SJSA1 (cell line): Measurements from ENCODE around the gene TP73. TPM values are rescaled to one million over a fixed set of nuclear protein-coding genes. Genes with fewer than 3 reads are reported as not detected.

ENCODE experiments used
- DNase-seq, 2 experiments: peaks; one replicate each; pipeline ENCODE4 v3.0.0-alpha.2; 2015 to 2020; ENCODE audit warnings: low spot score in 2 of 2, low read depth in 1 of 2
- H3K27ac ChIP-seq: fragments of 250-450 bp; sonication (Bioruptor Pico); 2 replicates; pipeline ENCODE4 v1.5.1; 2020; ENCODE audit warnings: mild to moderate bottlenecking, moderate library complexity
- H3K27me3 ChIP-seq: fragments of 250-450 bp; sonication (Bioruptor Pico); replicated peaks from 2 replicates; pipeline ENCODE4 v1.5.1; 2020; ENCODE audit warnings: mild to moderate bottlenecking, moderate library complexity
- H3K36me3 ChIP-seq: fragments of 250-450 bp; sonication (Bioruptor Pico); 2 replicates; pipeline ENCODE4 v1.5.1; 2020; ENCODE audit warnings: mild to moderate bottlenecking
- H3K4me1 ChIP-seq: fragments of 250-450 bp; sonication (Bioruptor Pico); replicated peaks from 2 replicates; pipeline ENCODE4 v1.6.1; 2021; ENCODE audit warnings: mild to moderate bottlenecking
- H3K4me3 ChIP-seq: fragments of 250-450 bp; sonication (Bioruptor Pico); 2 replicates; pipeline ENCODE4 v1.5.1; 2020; ENCODE audit warnings: mild to moderate bottlenecking
- H3K9me3 ChIP-seq: fragments of 250-450 bp; sonication (Bioruptor Pico); replicated peaks from 2 replicates; pipeline ENCODE4 v1.5.1; 2020; ENCODE audit warnings: mild to moderate bottlenecking
- total RNA-seq: library from RNA; depleted of rRNA; stranded (reverse); fragments of >200 nt; shearing (Covaris generic); gene quantifications from 2 replicates; pipeline ENCODE4 v1.2.3, GENCODE V29; 2014

The TP73 gene
- total RNA-seq, 1 experiment from 2014 or later: 3.4 TPM

DNA sequence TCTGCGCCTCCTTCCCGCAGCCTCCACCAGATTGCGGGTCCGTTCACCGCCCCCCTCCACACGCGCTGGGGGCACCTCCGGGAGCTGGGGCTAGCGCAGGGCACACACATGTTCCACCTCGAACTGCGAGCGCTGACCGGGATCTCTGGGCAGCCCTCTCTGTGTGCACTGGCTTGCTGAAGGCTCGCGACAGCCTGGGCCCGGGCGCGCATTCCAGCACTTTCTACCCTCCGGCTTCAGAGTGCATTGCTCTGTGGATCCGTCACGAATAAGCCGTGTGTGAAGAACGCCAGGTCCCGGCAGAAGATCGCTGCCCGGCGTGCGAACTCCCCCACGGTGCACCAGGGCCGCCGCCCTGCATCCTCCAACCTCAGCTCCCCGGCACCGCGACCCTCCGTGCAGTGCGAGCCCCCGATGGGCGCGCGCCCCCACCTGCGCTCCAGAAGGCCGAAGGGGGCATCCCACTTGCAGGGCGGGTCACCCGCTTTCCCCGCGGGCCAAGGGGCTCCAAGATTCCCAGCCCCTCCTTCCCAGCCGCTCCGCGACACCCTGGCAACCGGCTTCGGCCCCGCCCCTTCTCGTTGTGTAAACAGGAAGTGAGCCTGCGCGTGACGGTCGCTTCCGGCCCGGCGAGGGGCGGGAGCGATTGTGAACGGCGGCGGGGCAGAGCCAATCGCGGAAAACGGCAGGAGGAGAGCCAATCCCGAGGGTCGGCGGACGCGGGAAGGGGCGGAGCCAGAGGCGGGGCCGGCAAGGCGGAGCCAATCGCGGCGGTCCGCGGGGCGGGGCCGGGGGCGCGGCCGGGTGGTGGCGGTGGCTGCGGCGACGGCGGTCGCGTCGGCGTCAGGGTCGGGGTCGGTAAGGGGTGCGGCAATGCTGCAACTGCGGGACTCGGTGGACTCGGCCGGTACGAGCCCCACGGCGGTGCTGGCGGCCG lies 27.8 kb upstream of the TP73 start, which contains the start of gene TPRG1L:
TSS of gene TPRG1L (plus strand) at position 816 of the 937 bp plus-strand sequence. CDS start at position 874, 58 bp downstream.
- Histone ChIP-seq H3K9me3 (no peaks in the 10 kb centered on the region), H3K27ac (no peak within 1 kb of the TSS)
- DNase-seq: peak; percentile 94 to 98

DNA sequence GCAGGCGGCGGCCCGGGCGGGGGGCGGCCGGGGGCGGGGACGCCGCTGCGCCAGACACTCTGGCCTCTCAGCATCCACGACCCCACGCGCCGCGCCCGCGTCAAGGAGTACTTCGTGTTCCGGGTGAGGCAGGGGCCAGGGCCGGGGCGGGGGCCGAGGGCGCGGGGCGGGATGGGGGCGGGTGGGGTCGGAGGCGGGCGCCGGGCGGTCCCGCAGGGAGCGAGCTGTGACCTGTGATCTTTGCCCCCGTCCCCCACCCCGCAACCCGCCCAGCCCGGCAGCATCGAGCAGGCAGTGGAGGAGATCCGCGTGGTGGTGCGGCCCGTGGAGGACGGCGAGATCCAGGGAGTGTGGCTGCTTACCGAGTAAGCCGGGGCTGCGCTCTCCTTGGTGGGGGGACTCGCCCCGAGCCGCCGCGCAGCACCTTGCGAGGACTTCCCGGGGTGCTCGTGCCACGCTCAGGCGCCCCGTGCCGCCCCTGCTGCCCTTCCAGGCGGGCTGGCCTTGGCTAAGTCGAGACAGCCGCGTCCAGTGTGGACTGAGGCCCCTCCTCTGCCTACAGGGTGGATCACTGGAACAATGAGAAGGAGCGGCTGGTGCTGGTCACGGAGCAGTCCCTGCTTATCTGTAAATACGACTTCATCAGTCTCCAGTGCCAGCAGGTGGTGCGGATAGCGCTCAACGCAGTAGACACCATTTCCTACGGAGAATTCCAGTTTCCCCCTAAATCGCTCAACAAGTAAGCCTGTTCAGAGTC lies 27.0 kb upstream of the TP73 start:
- peaks cover 46% of the 10 kb centered on the region for H3K36me3 ChIP-seq
- no peaks in the 10 kb centered on the region for H3K9me3 ChIP-seq
- no peaks in the 10 kb centered on the region for H3K27me3 ChIP-seq
- peak in 1 of 2 experiments; percentile 31 for DNase-seq
- peak overlapping the region; percentile 85 for H3K4me3 ChIP-seq
- no peak overlapping the region for H3K27ac ChIP-seq
- peaks cover 14% of the 10 kb centered on the region for H3K4me1 ChIP-seq

More for the DNA sequence above, 27.8 kb upstream of the TP73 start, which contains the start of gene TPRG1L:
- H3K27me3 ChIP-seq: no peaks in the 10 kb centered on the region
- H3K4me1 ChIP-seq: peaks cover 14% of the 10 kb centered on the region
- H3K36me3 ChIP-seq: peaks cover 37% of the 10 kb centered on the region
- peak within 1 kb of the TSS; percentile 85 for H3K4me3 ChIP-seq

DNA sequence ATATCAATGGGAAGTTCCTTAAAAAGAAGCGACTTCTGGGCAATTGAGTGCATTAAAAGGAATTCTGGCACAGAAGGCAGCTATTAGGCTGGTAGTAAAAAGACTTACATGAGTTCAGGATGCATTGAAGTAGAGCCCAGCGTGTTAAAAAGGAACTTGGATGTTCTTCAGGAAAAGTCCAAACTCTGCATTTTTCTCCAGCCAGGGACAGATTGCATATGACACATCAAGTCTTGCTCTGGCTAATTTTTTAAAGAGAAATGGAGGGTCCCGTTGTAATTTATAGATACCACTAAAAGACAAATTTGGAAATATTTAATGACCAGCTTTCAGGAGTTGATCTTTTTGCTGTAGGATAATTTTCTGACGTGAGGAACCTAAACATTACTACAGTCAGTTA lies 26.3 kb upstream of the TP73 start:
- no peak overlapping the region for H3K27ac ChIP-seq
- H3K4me3 ChIP-seq: peak overlapping the region; percentile 85
- peaks cover 49% of the 10 kb centered on the region for H3K36me3 ChIP-seq
- H3K4me1 ChIP-seq: peaks cover 14% of the 10 kb centered on the region
- DNase-seq: no peak
- H3K9me3 ChIP-seq: no peaks in the 10 kb centered on the region
- H3K27me3 ChIP-seq: no peaks in the 10 kb centered on the region

DNA sequence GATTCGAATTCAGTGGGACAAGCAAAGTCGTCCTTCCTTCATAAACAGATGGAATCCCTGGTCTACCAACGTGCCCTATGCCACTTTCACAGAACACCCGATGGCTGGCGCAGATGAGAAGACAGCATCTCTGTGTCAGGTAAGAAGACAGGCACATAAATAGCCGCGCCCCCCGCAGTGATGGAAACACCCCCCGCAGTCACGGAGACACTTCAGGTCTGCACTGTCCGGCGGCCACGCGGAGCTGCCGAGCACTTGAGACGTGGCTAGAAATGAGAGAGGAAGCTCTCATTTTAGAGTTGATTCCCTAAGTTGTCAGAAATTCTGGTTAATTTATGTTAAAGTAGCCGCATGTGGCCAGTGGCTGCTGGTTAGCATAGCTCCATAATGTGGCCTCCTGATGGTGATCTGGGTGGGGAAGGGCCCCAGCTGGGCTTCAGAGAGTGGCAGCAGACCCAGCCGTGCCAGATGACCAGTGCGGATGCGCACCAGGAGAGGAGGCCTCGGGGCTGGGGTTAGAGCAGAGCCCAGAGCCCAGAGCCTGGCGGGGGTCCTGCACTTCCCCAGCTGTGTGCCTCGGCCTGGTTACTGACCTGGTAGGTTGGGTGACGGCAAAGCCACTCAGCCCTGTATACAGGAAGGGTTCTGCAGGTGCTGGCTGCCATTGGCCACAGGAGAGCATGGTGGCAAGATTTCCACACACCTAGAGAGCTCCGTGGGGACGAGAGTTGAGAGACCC lies 24.6 kb upstream of the TP73 start:
- Histone ChIP-seq H3K27me3 (no peaks in the 10 kb centered on the region), H3K9me3 (no peaks in the 10 kb centered on the region), H3K4me1 (peaks cover 14% of the 10 kb centered on the region), H3K36me3 (peaks cover 58% of the 10 kb centered on the region), H3K27ac (no peak overlapping the region), H3K4me3 (no peak overlapping the region)
- no peak for DNase-seq

DNA sequence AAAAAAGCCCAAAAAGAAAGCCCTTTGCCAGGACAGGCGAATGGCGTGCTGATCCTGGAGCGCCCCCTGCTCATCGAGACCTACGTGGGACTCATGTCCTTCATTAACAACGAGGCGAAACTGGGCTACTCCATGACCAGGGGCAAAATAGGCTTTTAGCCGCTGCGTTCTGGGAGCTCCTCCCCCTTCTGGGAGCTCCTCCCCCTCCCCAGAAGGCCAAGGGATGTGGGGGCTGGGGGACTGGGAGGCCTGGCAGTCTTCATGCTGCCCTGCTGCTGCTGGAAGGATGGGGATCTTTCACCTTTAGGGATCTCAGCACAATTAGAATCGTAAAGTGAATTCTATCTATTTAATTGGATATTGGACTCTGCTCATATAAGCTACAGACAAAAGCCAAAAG lies 23.9 kb upstream of the TP73 start:
- Histone ChIP-seq H3K36me3 (peaks cover 58% of the 10 kb centered on the region), H3K9me3 (no peaks in the 10 kb centered on the region), H3K27ac (no peak overlapping the region), H3K4me1 (peaks cover 14% of the 10 kb centered on the region), H3K4me3 (no peak overlapping the region), H3K27me3 (no peaks in the 10 kb centered on the region)
- DNase-seq: no peak

DNA sequence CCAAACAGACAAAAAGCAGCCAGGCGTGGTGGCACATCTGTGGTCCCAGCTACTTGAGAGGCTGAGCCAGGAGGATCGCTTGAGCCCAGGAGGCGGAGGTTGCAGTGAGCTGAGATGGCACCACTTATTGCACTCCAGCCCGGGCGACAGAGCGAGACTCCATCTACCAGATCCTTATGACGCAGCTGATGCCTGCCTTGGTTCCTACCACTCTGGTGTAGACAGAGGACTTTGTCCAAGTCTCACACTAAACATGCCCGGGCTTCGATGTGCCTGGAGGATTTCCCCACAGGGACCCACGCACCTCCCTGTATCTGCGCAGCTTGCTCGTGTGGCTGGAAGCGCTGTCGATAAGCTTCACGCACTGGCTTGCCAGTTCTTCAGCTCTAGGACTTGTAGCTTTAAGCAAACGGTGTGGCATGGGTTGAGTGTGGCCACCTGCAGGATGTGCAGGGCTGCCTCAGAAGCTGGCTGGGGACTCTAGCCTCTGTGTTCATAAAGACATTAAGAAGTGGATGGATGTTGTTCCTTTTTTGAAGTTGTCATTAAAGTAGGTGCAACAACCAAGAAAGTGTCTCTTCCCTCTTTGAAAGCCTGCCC lies 22.7 kb upstream of the TP73 start:
- H3K27ac ChIP-seq: no peak overlapping the region
- no peaks in the 10 kb centered on the region for H3K27me3 ChIP-seq
- no peaks in the 10 kb centered on the region for H3K9me3 ChIP-seq
- H3K36me3 ChIP-seq: peaks cover 60% of the 10 kb centered on the region
- no peak for DNase-seq
- no peak overlapping the region for H3K4me3 ChIP-seq
- peaks cover 7% of the 10 kb centered on the region for H3K4me1 ChIP-seq

DNA sequence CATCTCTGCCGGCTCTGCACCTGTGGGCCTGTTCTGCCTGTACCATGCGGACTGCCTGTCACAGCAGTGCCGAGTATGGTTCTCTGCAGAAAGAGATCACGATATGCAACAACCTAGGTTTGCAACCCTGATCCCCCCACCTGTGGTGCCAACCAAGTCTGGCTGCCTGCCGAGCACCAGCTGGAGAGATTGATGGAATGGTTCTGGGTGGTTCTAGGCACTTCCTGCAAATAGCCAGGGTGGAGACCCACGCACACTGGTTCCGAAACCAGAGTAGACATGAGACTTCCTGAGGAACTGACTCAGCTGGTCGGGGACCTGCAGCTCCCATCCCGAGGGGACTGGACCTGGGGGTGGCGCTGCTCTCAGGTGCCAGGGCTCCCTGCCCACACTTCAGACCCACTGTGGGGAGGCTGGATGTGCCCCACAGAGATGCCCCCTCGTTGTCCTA lies 22.1 kb upstream of the TP73 start:
- Histone ChIP-seq H3K27me3 (no peaks in the 10 kb centered on the region), H3K36me3 (peaks cover 66% of the 10 kb centered on the region), H3K4me3 (no peak overlapping the region), H3K9me3 (no peaks in the 10 kb centered on the region), H3K27ac (no peak overlapping the region), H3K4me1 (peaks cover 7% of the 10 kb centered on the region)
- DNase-seq: no peak

DNA sequence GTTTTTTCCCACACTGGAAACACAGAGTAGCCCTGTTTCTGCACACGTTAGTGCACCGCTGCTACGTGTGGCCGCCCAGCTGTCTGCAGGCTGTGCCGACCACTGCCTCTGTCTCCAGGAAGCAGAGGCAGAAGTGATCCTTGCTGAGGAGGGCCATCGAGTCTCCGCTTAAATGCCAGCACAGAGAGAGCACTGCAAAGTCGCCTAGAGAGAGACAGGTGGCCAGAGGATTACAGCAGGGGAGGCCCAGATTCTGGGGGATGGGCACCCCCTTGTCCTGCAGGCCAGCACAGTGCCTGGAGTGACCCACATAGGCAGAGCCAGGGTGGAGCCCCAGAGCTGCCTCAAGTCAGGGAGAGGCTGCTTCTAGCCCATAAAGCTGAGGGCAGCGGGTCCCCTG lies 21.4 kb upstream of the TP73 start:
- Histone ChIP-seq H3K4me1 (peaks cover 1% of the 10 kb centered on the region; the same call in 1 of the 2 replicates), H3K9me3 (no peaks in the 10 kb centered on the region), H3K36me3 (peaks cover 69% of the 10 kb centered on the region), H3K27me3 (no peaks in the 10 kb centered on the region), H3K27ac (no peak overlapping the region), H3K4me3 (no peak overlapping the region)
- no peak for DNase-seq

DNA sequence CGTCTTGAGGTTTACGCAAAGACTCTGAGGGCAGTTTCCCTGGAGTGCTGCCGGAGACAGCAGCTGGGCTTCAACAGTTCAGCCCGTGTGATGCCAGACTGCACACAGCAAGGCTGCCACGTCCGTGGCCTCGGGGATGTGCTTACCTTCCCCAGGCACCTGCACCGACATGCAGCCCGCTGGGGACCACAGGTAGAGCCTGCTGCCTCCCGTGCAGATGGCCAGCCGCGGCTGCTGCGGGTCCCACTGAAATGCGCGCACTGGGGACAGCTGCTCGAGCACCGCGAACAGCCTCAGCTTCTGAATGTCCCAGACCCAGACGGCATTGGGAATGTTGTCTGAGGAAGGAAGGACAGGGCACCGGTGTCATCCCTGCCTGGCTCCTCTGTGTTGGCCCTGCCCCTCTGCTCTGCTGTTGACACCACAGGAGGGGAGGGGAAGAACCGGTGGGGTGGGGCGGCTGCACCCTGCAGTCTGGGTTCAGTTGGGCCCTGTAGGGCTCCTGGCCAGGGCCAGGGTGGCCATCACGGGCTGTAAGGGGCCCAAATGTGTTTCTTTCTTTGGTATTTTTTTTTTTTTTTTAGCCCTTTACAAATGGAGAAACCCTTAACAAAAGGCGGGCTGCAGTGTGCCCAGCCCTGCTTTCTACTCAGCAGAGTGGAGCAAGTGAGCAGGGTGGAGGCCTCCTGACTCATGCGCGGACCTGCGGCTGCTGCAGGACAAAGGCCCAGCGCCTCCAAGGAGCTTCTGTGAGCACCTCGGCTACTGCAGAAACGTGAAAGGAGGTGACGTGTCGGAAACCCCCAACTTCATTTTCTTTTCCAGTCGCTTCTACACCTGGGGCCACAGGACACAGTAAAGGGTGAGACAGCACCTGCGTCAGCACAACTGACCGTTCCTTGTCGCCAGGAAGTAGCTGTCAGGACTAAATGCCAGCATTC lies 20.7 kb upstream of the TP73 start:
- H3K27ac ChIP-seq: no peak overlapping the region

DNA sequence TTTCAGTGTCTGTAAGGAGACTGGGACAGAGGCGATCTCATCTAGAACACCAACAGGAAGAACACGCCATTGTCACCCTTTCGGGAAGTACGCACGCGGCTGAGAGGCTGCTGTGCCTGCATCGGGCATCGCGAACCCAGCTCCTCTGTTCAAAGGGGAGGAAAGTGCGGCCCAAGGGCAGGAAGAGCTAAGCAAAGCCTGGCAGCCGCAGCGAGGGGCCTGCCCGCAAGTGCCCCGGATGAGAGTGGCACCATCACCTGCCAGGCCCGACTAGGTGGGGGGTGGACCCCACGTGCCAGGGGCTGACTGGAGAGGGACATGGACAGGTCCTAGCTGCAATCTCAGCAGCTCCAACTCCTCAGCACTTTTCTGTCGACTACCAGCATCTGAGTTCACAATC lies 20.0 kb upstream of the TP73 start:
- H3K4me3 ChIP-seq: no peak overlapping the region
- no peaks in the 10 kb centered on the region for H3K9me3 ChIP-seq
- H3K36me3 ChIP-seq: peaks cover 69% of the 10 kb centered on the region
- DNase-seq: no peak
- no peaks in the 10 kb centered on the region for H3K27me3 ChIP-seq
- H3K27ac ChIP-seq: no peak overlapping the region
- H3K4me1 ChIP-seq: no peaks in the 10 kb centered on the region

More for the DNA sequence above, 20.7 kb upstream of the TP73 start:
- no peak for DNase-seq
- H3K27me3 ChIP-seq: no peaks in the 10 kb centered on the region
- H3K9me3 ChIP-seq: no peaks in the 10 kb centered on the region
- no peak overlapping the region for H3K4me3 ChIP-seq
- H3K36me3 ChIP-seq: peaks cover 69% of the 10 kb centered on the region
- H3K4me1 ChIP-seq: no peaks in the 10 kb centered on the region

DNA sequence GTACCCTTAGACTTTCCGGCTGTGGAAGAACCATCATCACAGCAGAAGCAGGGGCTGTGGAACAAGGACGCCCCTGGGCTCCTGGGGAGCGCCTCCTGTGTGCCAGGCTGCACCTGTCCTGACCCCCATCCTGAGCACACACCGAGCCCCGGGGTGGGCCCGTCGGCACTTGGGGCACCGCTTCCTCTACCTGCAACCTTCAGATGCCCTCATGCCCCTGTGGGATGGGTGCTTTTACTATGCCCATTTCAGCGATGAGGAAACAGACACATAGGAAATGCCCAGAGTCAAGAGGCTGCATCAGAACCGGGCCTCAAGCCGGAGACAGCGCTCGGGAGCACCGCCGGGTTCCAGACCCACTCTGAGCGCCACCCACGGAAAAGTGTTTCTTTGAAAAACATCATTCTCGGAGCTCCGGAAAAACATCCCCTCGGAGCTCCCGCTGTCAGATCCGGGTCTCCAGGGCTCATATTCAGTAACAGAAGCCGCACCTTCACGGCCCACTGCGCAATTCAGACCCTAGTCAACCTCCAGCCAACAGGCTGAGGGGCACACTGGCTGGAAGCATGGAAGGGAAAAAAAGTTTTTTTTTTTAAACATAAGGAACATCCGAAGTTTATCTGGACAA lies 19.5 kb upstream of the TP73 start:
- Histone ChIP-seq H3K4me3 (no peak overlapping the region), H3K27ac (no peak overlapping the region), H3K36me3 (peaks cover 69% of the 10 kb centered on the region), H3K27me3 (no peaks in the 10 kb centered on the region), H3K9me3 (no peaks in the 10 kb centered on the region), H3K4me1 (no peaks in the 10 kb centered on the region)
- no peak for DNase-seq
